ENCODE results near the gene DENND1A.

DNA sequence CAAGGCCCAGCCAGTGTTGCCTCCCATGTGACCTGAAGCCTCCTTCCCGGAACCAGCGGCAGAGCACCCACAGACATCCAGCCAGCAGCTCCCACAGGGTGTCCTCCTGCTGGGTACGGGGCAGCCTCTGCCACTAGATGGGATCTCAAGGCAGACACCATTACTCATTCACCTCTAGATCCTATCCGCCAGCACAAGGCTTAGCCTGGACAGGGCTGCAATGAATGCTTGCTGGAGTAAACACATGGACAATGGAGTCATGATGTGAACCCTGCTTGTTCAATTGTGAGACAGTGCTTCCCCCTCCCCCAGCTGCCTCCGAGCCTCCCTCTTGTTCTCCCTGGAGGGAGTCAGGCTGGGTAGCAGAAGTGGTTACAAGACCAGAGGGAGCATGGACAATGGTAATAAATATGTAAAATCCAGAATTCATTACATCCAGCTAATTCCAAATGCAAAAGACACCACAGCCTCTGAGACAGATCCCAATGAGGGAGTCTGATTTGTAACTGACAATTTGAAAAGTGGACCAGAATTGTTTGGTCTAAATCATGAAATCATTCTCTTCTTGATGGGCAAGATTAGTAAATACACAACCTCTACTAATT, 441.9 kb downstream of the DENND1A start:
- TF ChIP-seq CTCF (IDR thresholded peaks at IDR 0.05) (no peak), POLR2A (IDR thresholded peaks at IDR 0.05) (no peak)

Data from heart left ventricle (tissue), 13 donors.